Measurements from ENCODE around the gene JAKMIP1.
"Not testable (repeated sequence)": the region's sequence is repeated elsewhere in the genome, so short reads cannot be mapped to it uniquely, and the experiment has no call there.

Gene JAKMIP1

DNA sequence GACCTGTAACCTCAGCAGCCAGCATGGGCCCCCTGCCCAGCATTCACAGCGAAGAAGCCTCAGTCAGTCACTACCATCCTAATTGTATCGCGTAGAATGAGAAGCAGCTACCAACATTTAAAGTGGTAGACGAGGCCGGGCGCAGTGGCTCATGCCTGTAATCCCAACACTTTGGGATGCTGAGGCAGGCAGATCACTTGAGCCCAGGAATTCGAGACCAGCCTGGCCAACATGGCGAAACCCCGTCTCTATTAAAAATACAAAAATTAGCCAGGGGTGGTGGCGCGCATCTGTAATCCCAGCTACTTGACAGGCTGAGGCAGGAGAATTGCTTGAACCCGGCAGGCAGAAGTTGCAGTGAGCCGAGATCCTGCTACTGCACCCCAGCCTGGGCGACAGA is 59.3 kb downstream of the JAKMIP1 start:
- DNase-seq = not testable (repeated sequence)

DNA sequence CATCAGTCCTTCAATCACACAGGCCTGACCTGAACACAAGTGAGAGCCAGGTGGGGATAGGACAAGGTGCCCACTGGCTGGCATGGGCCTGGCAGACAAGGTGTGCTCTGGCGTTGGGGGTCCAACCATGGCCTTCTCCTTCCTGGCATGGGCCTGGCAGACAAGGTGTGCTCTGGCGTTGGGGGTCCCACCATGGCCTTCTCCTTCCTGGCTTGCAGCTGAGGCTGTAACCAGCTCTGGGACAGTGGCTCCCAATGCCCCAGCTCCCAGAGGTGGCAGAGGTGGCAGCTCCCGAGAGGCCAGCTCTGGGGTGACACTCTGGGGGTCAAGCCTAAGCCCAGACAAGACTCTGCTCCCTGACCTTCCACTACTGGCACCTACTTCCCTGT is 62.6 kb downstream of the JAKMIP1 start:
- DNase-seq = no peak

DNA sequence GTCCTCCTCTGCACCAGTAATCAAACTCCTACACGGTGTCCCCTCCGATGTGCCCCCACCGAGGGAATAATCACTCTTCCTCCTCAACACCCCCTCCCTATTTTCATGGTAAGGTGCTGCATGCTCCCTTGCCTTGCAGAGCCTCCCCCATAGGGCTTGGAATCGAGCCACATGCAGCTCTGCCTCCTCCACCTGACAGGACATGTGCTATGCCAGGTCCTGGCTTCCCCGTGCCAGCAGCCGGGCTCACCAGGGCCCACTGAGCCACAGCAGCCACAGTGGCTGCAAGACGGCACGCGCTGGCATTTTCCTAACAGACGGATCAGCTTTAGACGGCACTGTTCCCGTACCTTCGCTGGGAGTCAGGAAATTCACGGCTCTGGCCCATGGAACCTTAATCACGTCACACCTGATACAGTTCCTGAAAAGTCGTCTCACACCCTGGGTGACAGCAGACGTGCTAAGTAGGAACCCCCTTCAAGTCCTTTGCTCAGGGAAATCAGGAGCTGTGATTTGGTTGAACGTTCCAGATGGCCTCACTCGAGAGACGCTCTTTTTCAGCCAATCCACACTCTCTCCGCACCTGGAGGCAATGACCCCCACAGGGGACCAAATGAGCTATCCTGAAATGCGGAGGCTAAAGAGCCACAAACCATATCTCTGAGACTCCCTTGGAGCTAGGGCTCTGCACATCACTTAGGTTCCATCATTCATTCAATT is 63.2 kb downstream of the JAKMIP1 start:
- DNase-seq = no peak

DNA sequence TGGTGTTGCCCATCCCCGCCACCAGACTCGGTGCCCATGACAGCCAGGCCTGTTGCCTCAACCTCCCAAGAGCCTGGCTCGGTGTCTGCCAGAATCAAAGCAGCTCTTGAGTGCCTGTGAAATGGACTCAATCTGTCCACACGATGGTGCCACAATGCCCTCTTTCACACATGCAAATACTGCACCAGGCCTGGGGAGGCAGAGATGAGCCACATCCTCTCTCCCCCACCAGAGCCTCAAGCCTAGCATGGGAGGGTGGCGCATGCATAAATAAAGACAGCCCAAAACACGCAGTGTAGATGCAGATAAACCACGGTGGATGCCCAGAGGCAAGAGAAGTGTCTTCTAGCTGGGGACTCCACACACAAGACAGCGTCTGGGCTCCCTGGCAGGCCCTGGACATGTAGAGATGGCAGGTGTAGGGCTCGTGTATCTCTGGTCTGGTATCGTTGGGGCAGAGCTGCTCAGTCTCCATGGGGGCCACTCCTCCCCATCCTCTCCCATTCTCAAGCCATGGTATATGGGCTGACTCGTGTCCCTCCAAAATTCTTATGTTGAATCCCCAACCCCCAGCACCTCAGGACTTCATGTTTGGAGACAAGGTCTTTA is 65.6 kb downstream of the JAKMIP1 start:
- no peak for DNase-seq

DNA sequence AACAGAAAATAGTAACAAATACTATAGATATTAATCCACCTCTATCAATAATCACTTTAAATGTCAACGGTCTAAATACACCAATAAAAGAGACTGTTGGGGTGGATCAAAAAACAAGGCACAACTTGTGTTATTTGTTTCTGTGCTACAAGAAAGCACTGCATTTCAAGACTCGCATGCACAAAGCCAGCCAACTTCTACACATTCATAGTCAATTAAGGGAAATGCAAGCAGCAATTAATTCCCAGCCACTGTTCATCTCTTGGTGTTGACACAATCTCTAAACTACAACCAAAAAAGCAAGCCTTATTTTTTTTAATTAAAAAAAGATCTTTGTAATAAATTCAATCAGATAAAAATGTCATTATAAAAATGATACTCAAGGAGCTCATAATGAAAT is 67.6 kb downstream of the JAKMIP1 start:
- DNase-seq = no peak

DNA sequence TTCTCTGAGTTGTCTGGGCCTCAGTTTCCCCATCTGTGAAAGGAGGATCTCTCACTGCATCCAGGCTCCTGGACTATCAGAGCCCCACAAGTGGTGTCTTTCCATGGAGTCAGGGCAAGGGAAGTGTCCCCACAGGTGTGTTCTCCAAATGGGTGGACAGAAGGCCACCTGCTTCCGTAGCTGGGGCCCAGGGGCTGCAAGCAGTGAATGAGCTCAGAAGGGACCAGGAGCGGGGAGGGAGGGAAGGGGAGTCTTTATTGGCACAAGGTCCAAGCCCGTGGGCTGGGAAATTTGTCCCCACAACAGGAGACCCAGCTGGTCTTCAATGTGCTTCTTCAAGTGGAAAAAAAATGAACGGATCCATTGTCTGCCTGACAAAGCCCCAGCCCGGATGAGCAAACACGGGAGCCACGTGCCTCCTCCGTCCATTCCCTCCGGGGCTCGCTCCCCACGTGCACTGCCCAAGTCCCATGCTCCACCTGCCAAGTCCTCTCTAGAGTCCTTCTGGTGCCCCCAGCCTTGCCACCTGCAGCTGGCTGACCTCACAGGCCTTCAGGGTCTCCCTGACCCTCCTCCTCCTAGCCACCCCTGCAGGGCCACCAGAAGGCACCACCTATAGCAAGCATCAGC is 72.0 kb downstream of the JAKMIP1 start:
- DNase-seq = no peak

DNA sequence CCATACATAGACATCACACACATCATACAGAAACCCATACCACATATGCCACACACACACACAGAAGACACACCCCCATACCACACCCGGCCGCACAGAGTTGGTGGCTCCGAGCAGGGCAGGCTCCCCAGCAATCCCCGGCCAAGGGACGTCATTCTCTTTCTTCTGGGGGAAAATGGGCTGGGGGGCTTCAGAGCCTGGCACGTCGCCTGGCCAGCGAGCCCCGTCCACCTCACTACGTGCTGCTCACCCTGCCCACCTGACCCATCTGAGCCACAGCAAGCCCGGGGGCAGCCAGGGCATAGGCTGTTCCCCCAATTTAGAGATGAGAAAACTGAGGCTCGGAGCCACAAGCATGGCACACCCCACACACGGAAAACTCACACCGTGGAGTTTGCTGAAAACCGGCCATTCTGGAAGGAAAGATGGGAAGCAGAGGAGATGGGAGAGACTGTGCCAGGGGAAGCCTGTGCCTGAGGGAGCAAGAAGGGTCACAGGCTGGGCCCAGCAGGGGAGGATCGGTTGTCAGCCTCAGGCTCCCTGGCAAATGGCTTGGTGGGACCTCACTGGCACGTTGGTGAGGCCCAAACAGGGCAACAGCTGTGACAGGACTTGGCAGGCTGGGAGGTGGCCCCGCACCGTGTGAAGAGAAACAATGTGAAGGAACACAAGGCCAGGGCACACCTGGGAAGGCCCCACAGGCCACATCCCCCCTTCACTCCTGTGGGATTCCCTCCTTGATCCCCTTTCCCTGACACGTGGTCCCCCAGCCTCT is 73.2 kb downstream of the JAKMIP1 start:
- no peak for DNase-seq

DNA sequence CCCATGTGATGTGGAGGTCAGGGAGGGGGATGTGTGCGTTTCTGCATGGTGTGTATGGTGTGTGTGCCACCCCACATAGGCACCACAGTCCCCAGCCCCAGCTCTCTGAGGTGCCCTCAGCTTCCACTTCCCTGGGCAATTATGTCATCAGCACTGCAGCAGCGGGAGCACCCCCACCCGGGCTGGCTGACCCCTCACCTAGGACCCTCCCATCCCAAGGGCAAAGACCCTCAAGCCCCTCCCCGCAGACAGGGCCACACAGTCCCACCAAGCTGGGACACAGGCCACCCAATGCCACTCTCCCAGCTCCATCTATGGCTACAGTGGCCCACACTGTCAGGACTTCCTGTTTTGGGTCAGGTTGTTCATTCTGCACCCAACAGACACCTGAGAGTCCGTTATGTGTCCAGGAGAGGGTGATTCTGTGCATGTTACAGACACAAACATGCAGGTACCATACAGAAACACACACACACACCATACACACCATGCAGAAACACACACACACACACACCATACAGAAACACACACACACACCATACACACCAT is 75.2 kb downstream of the JAKMIP1 start:
- DNase-seq = no peak

DNA sequence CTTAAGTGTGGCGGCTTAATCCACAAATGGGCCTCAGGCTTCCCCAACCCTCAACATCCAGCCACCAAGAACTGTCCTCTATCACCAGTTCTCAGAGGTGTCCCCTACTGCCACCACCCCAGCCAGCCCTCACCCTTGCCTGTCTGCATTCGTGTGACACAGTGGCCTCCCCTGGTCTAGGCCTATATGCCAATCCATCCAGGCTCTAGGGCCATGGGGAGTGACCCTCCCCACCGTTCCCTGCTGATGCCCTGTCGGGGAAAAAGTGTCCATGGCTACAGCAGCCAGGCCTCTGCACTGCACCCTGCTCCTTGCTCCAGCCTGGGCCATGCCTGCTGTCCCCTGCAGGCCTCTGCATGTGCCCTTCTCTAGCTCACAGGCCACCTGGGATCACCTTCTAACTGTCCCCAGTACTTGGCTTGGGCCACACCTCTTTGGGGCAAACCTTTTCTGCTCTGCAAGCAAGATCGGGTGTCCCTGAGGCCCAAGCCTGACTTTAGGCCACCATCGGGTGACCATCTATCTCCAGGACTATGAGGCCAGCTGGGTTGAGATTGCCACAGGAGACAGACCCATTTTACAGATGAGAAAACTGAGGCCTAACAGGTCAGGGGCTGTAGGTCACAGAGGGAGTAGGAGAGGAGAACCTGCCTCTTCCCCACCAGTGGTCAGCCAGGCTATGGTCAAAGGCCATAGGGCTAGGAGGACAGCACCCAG is 75.8 kb downstream of the JAKMIP1 start:
- DNase-seq = no peak

DNA sequence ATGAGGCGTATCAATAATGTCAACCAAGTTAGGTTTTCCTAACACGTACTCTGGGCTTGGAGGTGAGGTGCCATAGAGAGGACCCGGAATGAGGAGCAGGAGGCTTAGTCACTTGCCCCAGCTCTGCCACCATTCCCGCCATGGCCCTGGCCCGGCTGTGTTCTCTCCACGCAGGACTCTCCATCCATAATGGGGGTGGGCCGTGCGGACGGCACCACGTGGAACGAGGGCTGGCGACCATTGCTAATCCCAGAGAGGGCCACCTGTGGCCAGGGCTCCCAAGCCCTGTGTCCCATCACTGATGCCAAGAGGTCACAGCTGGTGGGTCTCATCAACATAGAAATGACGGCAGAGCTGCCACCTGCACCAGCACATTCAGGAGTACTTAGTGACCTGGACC is 76.4 kb downstream of the JAKMIP1 start:
- DNase-seq = no peak

DNA sequence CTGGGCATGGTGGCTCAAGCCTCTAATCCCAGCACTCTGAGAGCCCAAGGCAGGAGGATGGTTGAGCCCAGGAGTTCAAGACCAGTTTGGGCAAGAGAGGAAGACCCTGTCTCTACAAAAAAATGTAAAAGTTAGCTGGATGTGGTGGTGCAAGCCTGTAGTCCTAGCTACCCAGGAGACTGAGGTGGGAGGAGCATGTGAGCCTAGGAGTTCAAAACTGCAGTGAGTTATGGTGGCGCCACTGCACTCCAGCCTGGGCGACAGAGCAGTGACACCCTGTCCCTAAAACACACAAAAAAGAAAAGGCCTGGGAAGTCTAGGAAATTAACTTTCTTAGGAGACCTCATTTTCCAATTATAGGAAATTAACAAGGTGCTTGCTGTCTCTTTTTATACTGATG is 76.8 kb downstream of the JAKMIP1 start:
- no peak for DNase-seq

DNA sequence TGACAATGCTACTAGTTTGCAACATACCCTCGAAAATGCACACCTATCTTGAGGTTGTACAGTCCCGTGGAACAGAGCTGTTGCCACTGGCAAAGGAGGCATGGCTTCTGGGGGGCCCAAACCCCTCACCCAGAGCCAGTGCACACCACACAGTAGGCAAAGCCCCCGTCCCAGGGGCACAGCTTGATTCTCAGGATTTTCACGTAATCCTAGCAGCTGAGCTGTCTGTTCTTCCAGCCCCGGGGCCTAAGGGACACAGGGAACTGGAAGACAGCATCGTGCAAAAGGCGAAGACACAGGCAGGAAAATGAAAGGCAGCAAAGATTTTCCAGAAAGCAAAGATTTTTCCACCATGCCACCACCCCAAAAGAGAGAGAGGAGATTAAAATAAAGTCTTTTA is 77.2 kb downstream of the JAKMIP1 start:
- DNase-seq = no peak

DNA sequence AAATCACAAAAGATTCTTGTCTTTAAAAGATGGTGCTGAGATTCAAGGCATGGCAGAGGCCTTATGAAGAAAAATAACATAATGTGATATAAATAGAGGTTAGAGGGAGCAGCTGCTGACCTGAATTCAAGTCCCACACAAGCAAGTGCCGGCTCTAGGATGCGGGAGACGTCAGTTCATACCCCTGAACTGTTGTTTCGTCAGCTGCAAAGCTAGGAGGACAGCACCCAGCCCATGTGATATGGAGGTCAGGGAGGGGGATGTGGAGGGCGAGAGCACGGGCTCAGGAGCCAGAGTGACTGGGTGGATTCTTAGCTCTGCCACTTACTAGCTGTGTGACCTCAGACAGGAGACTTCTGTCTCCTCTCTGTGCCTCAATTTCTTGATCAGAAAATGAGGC is 77.9 kb downstream of the JAKMIP1 start:
- DNase-seq = no peak

DNA sequence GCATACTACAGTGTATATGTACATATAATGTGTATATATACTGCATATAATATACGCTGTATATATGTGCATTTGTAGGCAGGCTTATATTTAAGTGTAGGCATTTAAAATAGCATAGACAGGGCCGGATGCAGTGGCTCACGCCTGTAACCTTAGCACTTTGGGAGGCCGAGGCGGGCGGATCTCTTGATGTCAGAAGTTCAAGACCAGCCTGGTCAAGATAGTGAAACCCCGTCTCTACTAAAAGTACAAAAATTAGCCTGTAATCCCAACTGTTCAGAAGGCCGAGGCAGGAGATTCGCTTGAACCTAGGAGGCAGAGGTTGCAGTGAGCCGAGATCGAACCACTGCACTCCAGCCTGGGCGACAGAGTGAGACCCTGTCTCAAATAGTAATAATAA is 78.4 kb downstream of the JAKMIP1 start:
- no peak for DNase-seq

DNA sequence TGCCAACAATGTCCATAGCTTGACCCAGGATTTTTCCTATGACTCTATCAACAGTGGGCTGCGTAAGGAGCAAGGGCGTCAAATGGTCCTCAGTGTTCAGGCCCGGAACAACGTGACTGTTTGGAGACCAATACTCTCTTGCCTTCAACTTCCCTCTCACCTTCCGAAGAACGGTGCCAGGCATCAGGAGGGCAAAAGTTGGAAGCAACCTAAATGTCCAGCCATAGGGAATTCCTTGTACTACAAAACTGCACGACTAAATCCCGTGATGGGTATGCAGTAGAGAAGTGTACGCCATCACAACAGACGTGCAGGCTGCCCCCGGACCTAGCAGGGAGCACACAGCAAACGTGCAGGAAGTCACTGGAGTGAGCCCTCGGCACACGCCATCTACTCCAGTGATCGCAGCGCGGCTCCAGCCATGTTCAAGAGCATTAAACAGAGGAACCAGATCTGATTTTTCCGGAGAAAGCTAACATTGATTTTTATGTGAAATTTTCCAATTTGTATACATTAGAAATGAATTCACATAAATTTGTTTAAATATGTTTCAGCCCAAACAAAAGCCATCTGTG is 79.0 kb downstream of the JAKMIP1 start:
- DNase-seq = no peak

DNA sequence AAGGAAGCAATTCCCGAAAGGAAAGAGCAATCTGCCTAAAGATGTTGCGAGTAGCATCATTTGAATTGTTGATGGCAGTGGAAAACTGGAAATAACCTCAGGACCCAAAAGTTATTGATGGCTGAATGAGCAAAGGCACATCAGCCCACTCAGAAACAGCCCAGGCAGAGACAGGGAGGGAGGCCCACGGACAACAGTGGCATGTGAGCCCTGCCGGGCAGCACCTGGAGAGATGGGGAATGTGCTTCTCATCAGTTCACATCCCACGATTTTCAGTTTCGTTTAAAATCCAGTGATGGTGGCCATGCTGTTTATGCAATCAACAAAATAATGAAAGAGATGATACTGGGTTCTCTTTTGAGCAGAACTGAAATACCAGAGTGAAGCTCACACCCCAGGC is 80.0 kb downstream of the JAKMIP1 start:
- no peak for DNase-seq

DNA sequence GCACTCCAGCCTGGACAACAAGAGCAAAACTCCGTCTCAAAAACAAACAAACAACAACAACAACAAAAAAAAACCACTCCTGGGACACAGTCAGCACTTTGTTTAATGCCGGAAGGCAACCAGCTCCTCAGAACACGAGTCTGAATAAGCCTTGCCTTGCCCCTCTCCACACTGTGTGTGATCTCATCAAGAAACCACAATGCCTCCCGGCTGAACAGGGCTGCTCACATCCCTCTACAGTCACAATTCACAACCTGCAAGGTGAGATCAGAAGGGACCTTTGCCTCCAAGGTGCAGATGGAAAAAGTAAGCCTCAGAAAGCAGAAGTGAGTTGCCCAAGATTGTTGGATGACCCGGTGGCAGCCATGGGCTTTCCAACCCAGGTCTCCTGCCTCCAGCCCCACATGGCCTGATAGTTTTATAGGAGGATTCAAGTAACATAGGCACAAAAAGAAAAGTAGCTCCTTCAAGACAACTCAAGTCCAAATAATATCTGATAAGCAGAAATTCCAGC is 80.8 kb downstream of the JAKMIP1 start:
- no peak for DNase-seq

DNA sequence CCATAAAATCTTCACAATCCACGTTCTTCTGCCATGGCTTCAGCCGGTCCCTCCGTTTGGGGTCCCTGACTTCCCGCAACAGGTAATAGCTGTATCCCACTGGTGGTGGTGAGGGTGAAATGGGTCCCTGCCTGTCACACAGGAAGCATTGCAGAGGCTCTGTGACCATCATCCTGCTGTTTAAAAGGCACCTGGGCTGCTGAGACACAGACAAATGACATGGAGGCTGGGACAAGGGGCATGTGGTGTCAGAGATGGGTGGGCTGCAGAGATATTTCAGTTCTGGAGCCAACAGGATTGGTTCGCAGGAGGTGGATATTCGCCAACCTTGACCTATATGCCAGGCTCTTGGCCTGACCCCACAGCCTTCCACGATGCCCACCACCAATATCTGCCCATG is 82.1 kb downstream of the JAKMIP1 start:
- no peak for DNase-seq

DNA sequence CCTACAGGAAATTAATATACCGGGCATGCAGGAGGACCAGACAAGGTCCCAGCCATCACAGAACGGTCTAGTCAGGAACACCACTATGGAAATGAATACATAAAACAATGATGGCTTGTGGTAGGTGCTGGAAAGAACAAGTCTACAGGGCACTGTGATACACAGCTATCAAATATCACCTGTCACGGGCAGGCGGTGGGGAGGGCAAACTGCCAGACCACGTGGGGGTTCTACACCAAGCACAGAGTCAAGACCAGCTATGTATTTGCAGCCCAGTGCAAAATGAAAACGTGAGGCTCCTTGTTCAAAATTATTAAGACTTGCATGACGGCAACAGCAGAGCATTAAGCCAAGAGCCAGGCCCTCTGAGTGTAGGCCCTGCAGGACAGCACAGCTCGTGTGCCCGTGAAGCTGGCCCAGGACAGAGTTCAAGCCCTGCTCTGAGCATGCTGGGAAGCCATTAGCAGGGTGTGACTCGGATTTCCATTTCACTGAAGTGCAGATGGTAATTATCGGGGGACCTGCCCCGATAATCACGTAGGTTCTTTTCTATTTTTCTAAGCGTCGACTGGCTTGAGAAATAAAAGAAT is 83.6 kb downstream of the JAKMIP1 start:
- no peak for DNase-seq

DNA sequence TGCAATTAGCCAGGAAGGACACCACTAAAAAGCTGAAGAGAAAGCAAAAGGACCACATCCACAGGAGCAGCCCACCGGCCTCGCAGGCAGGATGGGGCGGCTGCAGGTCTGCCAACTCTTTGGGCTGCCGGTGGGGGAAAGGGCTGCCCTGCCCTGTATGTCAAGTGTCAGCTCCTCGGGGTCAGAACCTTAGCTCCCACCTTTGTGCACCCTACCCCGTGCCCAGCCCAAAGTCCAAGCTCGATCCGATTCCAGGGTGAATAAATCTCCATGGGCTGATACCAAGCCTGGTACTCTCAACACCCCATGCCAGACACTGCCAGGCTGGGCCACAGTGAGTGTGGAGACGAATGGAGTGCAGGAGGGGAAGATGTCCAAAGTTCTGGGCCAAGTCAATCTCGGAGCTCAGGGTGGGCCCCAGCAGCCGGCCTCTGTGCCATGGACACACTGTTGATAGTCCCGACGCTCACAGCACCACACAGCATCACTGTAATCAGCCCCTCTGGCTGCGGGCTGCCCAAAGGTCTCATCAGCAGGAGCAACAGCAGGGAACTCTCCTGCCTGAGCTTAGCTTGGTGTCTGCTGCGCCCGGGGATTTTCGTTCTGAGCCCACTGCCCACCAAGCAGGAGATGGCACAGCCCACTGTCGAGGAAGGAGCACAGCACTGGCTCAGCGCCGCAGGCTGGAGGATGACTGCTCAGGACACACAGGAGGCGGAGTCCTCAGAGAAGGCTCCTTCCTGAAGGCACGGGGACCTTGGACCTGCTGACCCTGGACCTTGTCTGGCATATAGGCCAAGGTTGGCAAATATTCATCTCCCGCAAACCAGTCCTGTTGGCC is 84.4 kb downstream of the JAKMIP1 start:
- DNase-seq = no peak

DNA sequence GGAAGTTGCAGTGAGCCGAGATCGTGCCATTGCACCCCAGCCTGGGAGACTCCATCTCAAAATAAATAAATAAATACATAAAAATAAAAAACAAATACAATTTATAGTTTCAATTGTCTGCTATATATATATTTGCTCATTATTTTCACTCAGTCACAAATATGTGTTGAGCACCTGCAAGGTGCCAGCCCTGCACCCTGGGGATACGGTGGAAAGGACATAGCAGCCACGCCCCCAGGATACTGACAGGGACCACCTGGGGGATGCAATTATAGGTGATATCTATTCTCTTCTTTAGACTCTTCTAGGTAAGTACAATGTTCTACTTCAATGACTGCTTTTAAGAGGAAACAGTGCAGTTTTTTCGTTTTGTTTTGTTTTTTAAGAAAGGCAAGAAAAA is 85.0 kb downstream of the JAKMIP1 start:
- no peak for DNase-seq

All from HCEC 1CT (cell line).